PFSK-1 (cell line): ENCODE results near the gene ZNF669.

ENCODE experiments used
- POLR2AphosphoS5 ChIP-seq: IDR thresholded peaks from 2 replicates; pipeline ENCODE4 v1.6.1; 2012; ENCODE audit warnings: low read depth, mild to moderate bottlenecking, control low read depth, low read length, moderate library complexity
- SIN3A ChIP-seq: IDR thresholded peaks from 2 replicates; pipeline ENCODE4 v1.6.1; 2012; ENCODE audit warnings: mild to moderate bottlenecking, low read length, moderate library complexity, borderline replicate concordance; ENCODE audit not compliant: insufficient read depth
- TF ChIP-seq, protein P1 (sequence below), 2 experiments: IDR thresholded peaks; 2 replicates each; pipeline versions ENCODE4 v1.6.1 to v1.8.0; 2011 to 2012; ENCODE audit warnings: low read depth in 2 of 2, low read length in 2 of 2, control low read depth in 1 of 2, inconsistent platforms in 1 of 2, mild to moderate bottlenecking in 1 of 2, moderate library complexity in 1 of 2; ENCODE audit not compliant: insufficient read depth in 1 of 2

DNA sequence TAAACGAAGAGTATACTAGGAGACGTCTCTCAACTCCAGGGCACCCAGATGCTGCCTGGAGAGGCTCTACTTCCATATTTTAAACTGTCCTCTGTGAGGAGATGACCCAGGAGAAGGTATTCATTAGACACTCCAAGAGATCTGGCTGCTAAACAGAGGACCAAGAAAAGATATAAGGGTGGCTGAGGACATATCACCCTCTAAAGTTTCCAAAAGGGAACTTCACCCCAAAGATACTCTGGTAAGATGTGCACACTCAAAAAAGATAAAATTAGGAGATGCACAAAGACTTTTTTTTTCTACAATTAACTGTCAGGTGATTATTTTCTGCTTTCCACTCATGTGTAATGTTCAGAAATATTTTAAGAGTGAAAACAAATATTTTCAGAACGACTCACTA is 26.9 kb downstream of the ZNF669 start:
- TF ChIP-seq SIN3A, result no peak
- no peak for TF ChIP-seq POLR2AphosphoS5
- TF ChIP-seq, protein P1, sequence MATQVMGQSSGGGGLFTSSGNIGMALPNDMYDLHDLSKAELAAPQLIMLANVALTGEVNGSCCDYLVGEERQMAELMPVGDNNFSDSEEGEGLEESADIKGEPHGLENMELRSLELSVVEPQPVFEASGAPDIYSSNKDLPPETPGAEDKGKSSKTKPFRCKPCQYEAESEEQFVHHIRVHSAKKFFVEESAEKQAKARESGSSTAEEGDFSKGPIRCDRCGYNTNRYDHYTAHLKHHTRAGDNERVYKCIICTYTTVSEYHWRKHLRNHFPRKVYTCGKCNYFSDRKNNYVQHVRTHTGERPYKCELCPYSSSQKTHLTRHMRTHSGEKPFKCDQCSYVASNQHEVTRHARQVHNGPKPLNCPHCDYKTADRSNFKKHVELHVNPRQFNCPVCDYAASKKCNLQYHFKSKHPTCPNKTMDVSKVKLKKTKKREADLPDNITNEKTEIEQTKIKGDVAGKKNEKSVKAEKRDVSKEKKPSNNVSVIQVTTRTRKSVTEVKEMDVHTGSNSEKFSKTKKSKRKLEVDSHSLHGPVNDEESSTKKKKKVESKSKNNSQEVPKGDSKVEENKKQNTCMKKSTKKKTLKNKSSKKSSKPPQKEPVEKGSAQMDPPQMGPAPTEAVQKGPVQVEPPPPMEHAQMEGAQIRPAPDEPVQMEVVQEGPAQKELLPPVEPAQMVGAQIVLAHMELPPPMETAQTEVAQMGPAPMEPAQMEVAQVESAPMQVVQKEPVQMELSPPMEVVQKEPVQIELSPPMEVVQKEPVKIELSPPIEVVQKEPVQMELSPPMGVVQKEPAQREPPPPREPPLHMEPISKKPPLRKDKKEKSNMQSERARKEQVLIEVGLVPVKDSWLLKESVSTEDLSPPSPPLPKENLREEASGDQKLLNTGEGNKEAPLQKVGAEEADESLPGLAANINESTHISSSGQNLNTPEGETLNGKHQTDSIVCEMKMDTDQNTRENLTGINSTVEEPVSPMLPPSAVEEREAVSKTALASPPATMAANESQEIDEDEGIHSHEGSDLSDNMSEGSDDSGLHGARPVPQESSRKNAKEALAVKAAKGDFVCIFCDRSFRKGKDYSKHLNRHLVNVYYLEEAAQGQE (IDR thresholded peaks at IDR 0.05; ENCODE audit: insufficient read depth in 1 of 2, low read depth in 2 of 2, low read length in 2 of 2), result no peak
